H9 (cell line): Measurements from ENCODE around the gene CDKAL1. TPM values are rescaled to one million over a fixed set of nuclear protein-coding genes. Genes with fewer than 3 reads are reported as not detected.
A peak's percentile ranks its signal among the peaks of the same experiment; 100 is the strongest.

Experiments used
- DNase-seq: peaks from one replicate; pipeline ENCODE4 v3.0.0-alpha.2; 2017
- H2AFZ ChIP-seq: one replicate; pipeline ENCODE4 v1.6.1; 2013; ENCODE audit warnings: mild to moderate bottlenecking, low read length, control low read depth, moderate library complexity
- H2AK5ac ChIP-seq: 2 replicates; pipeline ENCODE4 v1.6.1; 2013; ENCODE audit warnings: low read length, control low read depth, mixed read lengths; ENCODE audit not compliant: insufficient read length
- H2BK120ac ChIP-seq: one replicate; pipeline ENCODE4 v1.6.1; 2013; ENCODE audit warnings: low read depth, mild to moderate bottlenecking, low read length, control low read depth, inconsistent platforms; ENCODE audit not compliant: poor library complexity, severe bottlenecking
- H2BK12ac ChIP-seq: 2 replicates; pipeline ENCODE4 v1.6.1; 2013; ENCODE audit warnings: low read length, control low read depth, mixed read lengths, low read depth; ENCODE audit not compliant: insufficient read length
- H2BK15ac ChIP-seq: 2 replicates; pipeline ENCODE4 v1.6.1; 2013; ENCODE audit warnings: low read depth, low read length, control low read depth
- H2BK20ac ChIP-seq: one replicate; pipeline ENCODE4 v1.6.1; 2013; ENCODE audit warnings: low read depth, mild to moderate bottlenecking, low read length, control low read depth, inconsistent platforms; ENCODE audit not compliant: poor library complexity, severe bottlenecking
- H2BK5ac ChIP-seq: 2 replicates; pipeline ENCODE4 v1.6.1; 2013; ENCODE audit warnings: low read length, control low read depth, mixed read lengths; ENCODE audit not compliant: insufficient read length
- H3K14ac ChIP-seq: 2 replicates; pipeline ENCODE4 v1.6.1; 2013; ENCODE audit warnings: low read length, control low read depth; ENCODE audit not compliant: insufficient read depth
- H3K18ac ChIP-seq: 2 replicates; pipeline ENCODE4 v1.6.1; 2013; ENCODE audit warnings: low read depth, mild to moderate bottlenecking, mixed read lengths, low read length, control low read depth; ENCODE audit not compliant: insufficient read length
- H3K23ac ChIP-seq: 2 replicates; pipeline ENCODE4 v1.6.1; 2013; ENCODE audit warnings: low read length, control low read depth, mixed read lengths, low read depth; ENCODE audit not compliant: insufficient read length
- H3K23me2 ChIP-seq: 2 replicates; pipeline ENCODE4 v1.6.1; 2013; ENCODE audit warnings: low read depth, mild to moderate bottlenecking, mixed read lengths, low read length, control low read depth; ENCODE audit not compliant: insufficient read length, poor library complexity, severe bottlenecking
- H3K27ac ChIP-seq: 2 replicates; pipeline ENCODE4 v1.5.1; 2013; ENCODE audit warnings: low read length, control low read depth, mixed read lengths, low read depth; ENCODE audit not compliant: insufficient read length
- H3K27me3 ChIP-seq: 2 replicates; pipeline ENCODE4 v1.6.1; 2013; ENCODE audit warnings: low read length, control low read depth, inconsistent platforms; ENCODE audit not compliant: insufficient read depth
- H3K4ac ChIP-seq: 2 replicates; pipeline ENCODE4 v1.6.1; 2013; ENCODE audit warnings: low read depth, mild to moderate bottlenecking, control low read depth, inconsistent platforms, low read length, moderate library complexity
- H3K4me1 ChIP-seq: 2 replicates; pipeline ENCODE4 v1.6.1; 2013; ENCODE audit warnings: low read length, control low read depth, inconsistent platforms; ENCODE audit not compliant: insufficient read depth
- H3K4me2 ChIP-seq: 2 replicates; pipeline ENCODE4 v1.6.1; 2013; ENCODE audit warnings: low read length, control low read depth, mixed read lengths; ENCODE audit not compliant: insufficient read length, insufficient read depth
- H3K56ac ChIP-seq: 2 replicates; pipeline ENCODE4 v1.6.1; 2013; ENCODE audit warnings: low read depth, mild to moderate bottlenecking, mixed read lengths, low read length, control low read depth; ENCODE audit not compliant: insufficient read length
- H3K79me1 ChIP-seq: 2 replicates; pipeline ENCODE4 v1.6.1; 2013; ENCODE audit warnings: low read depth, mild to moderate bottlenecking, moderate library complexity, low read length, control low read depth, inconsistent platforms; ENCODE audit not compliant: insufficient read depth, poor library complexity, severe bottlenecking
- H3K79me2 ChIP-seq: 2 replicates; pipeline ENCODE4 v1.6.1; 2013; ENCODE audit warnings: low read length, control low read depth, inconsistent platforms; ENCODE audit not compliant: insufficient read depth
- H3K9ac ChIP-seq: 2 replicates; pipeline ENCODE4 v1.6.1; 2013; ENCODE audit warnings: low read length, control low read depth, mixed read lengths; ENCODE audit not compliant: insufficient read length; ENCODE audit errors: extremely low read depth
- H3K9me3 ChIP-seq: one replicate; pipeline ENCODE4 v1.6.1; 2013; ENCODE audit warnings: low read depth, low read length, inconsistent platforms; ENCODE audit not compliant: control insufficient read depth
- H3T11ph ChIP-seq: one replicate; pipeline ENCODE4 v1.6.1; 2013; ENCODE audit warnings: mild to moderate bottlenecking, low read length, control low read depth, inconsistent platforms
- H4K20me1 ChIP-seq: one replicate; pipeline ENCODE4 v1.6.1; 2013; ENCODE audit not compliant: control insufficient read depth, insufficient read length, insufficient read depth
- H4K5ac ChIP-seq: 2 replicates; pipeline ENCODE4 v1.6.1; 2013; ENCODE audit warnings: low read depth, mild to moderate bottlenecking, mixed read lengths, low read length, control low read depth; ENCODE audit not compliant: insufficient read length
- H4K8ac ChIP-seq: replicated peaks from 2 replicates; pipeline ENCODE4 v1.6.1; 2013; ENCODE audit warnings: low read length, control low read depth, mixed read lengths, low read depth; ENCODE audit not compliant: insufficient read length
- H4K91ac ChIP-seq: 2 replicates; pipeline ENCODE4 v1.6.1; 2013; ENCODE audit warnings: low read depth, mild to moderate bottlenecking, moderate library complexity, mixed read lengths, low read length, control low read depth; ENCODE audit not compliant: insufficient read length
- H3K27ac Mint-ChIP-seq, 3 experiments: 2 replicates in 2 of 3; 3 replicates in 1 of 3; pipeline ENCODE4 v1.8.0; 2020 to 2021; ENCODE audit warnings: mixed read lengths in 3 of 3, mild to moderate bottlenecking in 1 of 3, moderate library complexity in 1 of 3
- H3K27me3 Mint-ChIP-seq: 2 replicates; pipeline ENCODE4 v1.8.0; 2021; ENCODE audit warnings: low read depth, mild to moderate bottlenecking, moderate library complexity, mixed read lengths
- H3K36me3 Mint-ChIP-seq, 3 experiments: 2 replicates in 2 of 3; 3 replicates in 1 of 3; pipeline ENCODE4 v1.8.0; 2020 to 2021; ENCODE audit warnings: low read depth in 3 of 3, mixed read lengths in 3 of 3; ENCODE audit not compliant: insufficient read depth in 1 of 3
- H3K4me1 Mint-ChIP-seq, 2 experiments: 2 replicates each; pipeline ENCODE4 v1.8.0; 2020; ENCODE audit warnings: mixed read lengths in 2 of 2
- H3K4me3 Mint-ChIP-seq, 2 experiments: 2 replicates in 1 of 2; 3 replicates in 1 of 2; pipeline ENCODE4 v1.8.0; 2020 to 2021; ENCODE audit warnings: mild to moderate bottlenecking in 2 of 2, mixed read lengths in 2 of 2, moderate library complexity in 1 of 2
- H3K9me3 Mint-ChIP-seq, 2 experiments: 2 replicates in 1 of 2; 3 replicates in 1 of 2; pipeline ENCODE4 v1.8.0; 2020; ENCODE audit warnings: mild to moderate bottlenecking in 2 of 2, mixed read lengths in 2 of 2, moderate library complexity in 1 of 2
- WGBS: extraction: QIAGEN DNeasy Blood & Tissue Kit; methylation state at CpG from one replicate; pipeline ENCODE4 v1.1.7; 2013; ENCODE audit warnings: missing lambda C conversion rate, low lambda C conversion rate, mixed read lengths; ENCODE audit not compliant: insufficient read length; ENCODE audit errors: extremely low coverage; 5-methylcytosine and 5-hydroxymethylcytosine counted together
- total RNA-seq: library from RNA; stranded (reverse); gene quantifications from 2 replicates; pipeline ENCODE4 v1.2.1, GENCODE V29; 2021
- TF ChIP-seq, protein P1 (sequence below): fragments of 200-600 bp; sonication (generic); conservative IDR thresholded peaks from 3 replicates; pipeline ENCODE4 v1.8.0; 2021; ENCODE audit warnings: antibody characterized with exemption, mild to moderate bottlenecking

Gene CDKAL1
- total RNA-seq, 1 experiment from 2014 or later: 23.0 TPM

DNA sequence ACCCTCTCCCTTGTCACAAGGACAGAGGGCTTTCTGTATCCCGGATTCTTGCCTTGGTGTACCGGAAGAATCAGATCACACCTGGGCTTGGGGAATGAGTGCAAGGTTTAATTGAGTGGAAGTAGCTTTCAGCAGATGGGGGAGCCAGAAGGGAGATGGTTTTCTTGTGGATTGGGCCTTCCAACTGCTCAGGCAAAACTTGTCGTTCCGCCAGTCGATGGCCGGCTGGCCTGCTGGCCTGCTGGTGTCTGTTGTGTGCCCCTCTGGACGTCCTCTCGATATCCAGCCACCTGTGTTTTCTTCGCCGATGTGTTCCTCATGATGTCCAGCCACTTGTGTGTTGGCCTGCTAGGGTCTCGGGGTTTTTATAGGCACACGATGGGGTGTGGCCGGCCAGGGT lies 168.1 kb downstream of the CDKAL1 start:
- Histone ChIP-seq H3K79me2 (no peaks in the 10 kb centered on the region), H3K4me1 (peaks cover 4% of the 10 kb centered on the region), H3K4me2 (no peak overlapping the region), H3K14ac (no peak overlapping the region), H2BK5ac (no peak overlapping the region), H3K9me3 (no peaks in the 10 kb centered on the region), H2AK5ac (no peak overlapping the region), H3K4ac (no peak overlapping the region), H3K23ac (no peak overlapping the region), H2AFZ (no peak overlapping the region), H3K79me1 (no peaks in the 10 kb centered on the region), H4K8ac (no peak overlapping the region), H2BK120ac (no peak overlapping the region), H4K91ac (no peak overlapping the region), H2BK20ac (no peak overlapping the region), H3K56ac (no peak overlapping the region), H3K23me2 (no peaks in the 10 kb centered on the region), H4K5ac (no peak overlapping the region), H4K20me1 (no peaks in the 10 kb centered on the region), H2BK12ac (no peak overlapping the region), H3K18ac (no peak overlapping the region), H3K9ac (no peak overlapping the region), H3K27ac (no peak overlapping the region), H3T11ph (no peak overlapping the region), H2BK15ac (no peak overlapping the region), H3K27me3 (no peaks in the 10 kb centered on the region)
- Mint-ChIP-seq H3K36me3 (no peaks in the 10 kb centered on the region), H3K9me3 (no peaks in the 10 kb centered on the region), H3K4me1 (peaks cover 34 to 53% of the 10 kb centered on the region in 2 experiments), H3K4me3 (no peak overlapping the region), H3K27ac (peak overlapping the region; percentile 31 to 76 (median 66); a peak in 3 of 7 replicates), H3K27me3 (no peaks in the 10 kb centered on the region)
- no CpG with 5 or more reads among the region's 13 CpGs for WGBS
- no peak for DNase-seq
- TF ChIP-seq, protein P1, sequence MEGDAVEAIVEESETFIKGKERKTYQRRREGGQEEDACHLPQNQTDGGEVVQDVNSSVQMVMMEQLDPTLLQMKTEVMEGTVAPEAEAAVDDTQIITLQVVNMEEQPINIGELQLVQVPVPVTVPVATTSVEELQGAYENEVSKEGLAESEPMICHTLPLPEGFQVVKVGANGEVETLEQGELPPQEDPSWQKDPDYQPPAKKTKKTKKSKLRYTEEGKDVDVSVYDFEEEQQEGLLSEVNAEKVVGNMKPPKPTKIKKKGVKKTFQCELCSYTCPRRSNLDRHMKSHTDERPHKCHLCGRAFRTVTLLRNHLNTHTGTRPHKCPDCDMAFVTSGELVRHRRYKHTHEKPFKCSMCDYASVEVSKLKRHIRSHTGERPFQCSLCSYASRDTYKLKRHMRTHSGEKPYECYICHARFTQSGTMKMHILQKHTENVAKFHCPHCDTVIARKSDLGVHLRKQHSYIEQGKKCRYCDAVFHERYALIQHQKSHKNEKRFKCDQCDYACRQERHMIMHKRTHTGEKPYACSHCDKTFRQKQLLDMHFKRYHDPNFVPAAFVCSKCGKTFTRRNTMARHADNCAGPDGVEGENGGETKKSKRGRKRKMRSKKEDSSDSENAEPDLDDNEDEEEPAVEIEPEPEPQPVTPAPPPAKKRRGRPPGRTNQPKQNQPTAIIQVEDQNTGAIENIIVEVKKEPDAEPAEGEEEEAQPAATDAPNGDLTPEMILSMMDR: no peak
